ENCODE measurements around the gene RASD1. TPM values are rescaled to one million over a fixed set of nuclear protein-coding genes. Genes with fewer than 3 reads are reported as not detected.

RASD1 gene, protein sequence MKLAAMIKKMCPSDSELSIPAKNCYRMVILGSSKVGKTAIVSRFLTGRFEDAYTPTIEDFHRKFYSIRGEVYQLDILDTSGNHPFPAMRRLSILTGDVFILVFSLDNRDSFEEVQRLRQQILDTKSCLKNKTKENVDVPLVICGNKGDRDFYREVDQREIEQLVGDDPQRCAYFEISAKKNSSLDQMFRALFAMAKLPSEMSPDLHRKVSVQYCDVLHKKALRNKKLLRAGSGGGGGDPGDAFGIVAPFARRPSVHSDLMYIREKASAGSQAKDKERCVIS
- total RNA-seq: 9.2 TPM

DNA sequence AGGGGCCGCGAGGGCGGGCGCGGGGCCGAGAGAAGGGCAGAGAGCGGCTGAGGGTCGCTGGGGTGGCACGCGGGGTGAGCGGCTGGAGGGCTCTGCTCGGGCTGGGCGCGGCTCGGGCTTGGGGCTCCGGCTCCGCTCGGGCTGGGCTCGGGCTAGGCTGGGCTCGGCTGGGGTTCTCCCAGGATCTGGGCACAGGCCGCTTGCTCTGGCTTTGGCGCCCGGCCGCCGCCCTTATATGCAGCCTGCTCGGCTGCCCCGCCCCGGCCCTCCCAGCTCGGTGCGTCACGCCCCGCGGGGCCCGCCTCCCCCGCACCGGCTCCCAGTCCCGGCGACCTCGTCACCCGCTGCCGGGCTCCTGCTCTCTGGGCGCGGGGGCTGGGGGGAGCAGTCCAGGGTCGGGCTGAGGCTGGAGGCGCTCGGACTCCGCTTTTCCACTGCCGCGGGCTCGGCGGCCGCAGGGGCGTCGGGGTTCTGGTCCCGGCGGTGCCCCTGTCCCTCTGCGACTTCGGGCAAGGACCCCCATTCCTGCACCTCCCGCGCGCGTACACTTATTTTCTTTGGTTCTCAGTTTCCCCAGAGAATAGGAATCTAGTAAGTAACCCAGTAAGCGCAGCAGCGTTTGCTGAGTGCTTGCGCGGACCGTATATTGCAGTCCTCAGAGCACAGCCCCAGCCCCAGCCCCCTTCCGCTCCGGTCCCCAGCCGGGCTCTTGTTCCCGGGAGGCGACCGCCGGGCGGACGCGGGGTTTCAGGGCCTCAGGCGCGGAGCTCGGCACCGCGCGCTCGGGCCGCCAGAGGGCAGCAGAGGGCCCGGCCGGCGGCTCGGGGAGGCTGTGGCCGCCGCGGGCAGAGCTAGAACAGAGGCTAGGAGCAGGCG, at the start of gene RASD1:
Gene RASD1, minus strand, starts transcription at position 207 of the 876 bp plus-strand sequence. CDS start 214 bp downstream, outside the sequence.
- peak; percentile 85 for DNase-seq

DNA sequence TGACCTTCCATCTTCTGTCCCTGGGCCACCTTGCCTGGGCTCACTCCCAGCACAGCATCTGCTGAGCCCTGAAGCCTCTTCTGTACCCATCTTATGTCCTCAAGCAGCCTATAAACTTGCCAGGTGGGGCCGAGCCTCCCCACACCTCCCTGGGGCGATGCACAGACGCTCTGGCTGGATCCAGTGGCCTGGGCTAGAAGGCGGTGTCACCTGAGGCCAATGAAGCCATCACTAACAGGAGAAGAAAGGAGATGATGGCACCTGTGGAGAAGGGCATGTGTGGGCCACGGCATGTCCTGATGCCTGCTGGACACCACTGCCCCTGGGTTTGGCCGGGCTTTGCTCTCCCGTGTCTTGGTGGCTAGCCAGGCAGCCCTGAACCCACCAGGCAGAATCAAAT, 49.8 kb upstream of the RASD1 start:
- no peak for DNase-seq

DNA sequence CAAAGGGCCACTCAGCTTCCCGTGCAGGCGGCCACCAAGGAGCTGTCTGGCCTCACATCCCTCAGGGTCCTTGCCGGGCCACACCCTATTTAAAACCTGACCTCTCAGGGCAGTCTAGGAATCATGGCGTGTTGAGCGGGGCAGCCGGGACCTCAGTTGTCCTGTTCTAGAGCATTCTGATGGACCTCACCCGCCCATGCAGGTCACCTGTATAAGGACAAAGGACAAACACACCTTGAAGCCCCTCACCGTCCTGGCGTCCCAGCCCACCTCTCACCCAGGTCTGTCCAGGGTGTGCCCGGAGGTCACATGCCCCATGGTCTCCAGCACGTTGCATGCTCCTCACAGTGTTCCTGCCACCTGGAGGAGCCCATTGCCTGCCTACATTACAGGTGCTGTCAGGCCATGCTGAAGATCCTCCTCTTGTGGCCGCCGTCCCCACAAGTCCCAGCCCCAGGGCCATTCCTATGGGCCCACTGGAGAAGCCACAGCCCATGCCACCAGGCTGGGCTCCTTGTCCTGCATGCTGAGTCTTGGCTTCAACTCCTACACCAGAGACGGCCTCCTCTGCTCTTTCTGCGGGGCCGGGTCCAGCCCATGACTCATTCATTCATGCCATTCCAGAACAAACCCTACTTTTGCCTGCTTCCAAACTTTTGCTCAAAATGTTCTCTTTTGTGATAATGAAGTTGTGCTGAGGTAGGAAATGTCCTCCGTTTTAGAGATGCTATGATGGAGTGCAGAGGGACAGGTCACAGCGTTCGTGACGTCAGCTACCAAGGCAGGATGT, 49.0 kb upstream of the RASD1 start:
- peak; percentile 48 for DNase-seq

DNA sequence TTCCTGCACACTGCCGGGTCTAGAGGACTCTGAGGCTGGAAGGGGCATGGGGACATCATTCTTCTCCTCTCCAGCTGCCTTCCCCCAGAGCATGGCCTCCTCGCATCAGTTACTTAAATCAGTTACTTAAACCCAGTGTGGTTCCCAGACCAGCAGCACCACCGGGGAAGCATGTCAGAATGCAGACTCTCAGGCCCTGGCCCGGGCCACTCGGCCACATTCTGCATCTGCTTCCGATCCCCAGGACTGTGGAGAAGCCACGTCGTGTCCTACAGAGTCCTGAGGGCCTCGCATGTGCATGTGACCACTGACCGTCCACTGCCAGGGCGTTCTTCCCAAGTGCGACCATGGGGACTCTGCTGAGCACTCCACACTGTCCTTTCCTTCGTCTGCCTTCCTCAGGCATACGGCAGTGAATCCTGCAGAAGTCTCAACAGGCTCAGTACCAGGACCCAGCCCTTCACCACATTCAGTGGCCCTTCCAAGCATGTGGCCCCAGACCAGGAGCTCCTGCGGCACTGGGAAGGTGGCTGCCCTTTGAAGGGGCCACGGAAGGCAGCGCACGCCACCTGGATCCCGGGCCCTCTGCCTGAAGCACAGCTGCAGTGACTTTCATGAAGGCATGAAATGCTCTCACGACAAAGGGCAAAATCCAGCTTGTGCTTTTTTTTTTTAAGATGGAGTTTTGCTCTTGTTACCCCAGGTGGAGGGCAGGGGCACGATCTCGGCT, 46.9 kb upstream of the RASD1 start:
- no peak for DNase-seq

DNA sequence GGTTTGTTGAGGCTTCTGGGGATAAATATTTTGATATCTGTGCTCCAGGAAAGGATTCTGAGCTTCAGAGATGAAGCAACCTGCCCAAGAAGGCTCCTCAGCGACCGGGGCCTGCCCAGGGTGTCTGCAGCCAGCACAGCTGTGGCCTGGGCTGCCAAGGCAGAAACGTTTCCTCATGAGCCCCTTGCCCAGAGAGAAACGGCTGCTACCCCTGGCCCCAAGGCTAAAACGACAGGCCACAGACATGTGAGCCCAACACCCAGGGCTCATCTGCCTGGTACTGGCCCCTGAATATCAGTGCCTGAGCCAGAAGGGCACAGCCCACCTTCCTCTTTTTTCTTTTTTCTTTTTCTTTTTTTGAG, 45.4 kb upstream of the RASD1 start:
- no peak for DNase-seq

DNA sequence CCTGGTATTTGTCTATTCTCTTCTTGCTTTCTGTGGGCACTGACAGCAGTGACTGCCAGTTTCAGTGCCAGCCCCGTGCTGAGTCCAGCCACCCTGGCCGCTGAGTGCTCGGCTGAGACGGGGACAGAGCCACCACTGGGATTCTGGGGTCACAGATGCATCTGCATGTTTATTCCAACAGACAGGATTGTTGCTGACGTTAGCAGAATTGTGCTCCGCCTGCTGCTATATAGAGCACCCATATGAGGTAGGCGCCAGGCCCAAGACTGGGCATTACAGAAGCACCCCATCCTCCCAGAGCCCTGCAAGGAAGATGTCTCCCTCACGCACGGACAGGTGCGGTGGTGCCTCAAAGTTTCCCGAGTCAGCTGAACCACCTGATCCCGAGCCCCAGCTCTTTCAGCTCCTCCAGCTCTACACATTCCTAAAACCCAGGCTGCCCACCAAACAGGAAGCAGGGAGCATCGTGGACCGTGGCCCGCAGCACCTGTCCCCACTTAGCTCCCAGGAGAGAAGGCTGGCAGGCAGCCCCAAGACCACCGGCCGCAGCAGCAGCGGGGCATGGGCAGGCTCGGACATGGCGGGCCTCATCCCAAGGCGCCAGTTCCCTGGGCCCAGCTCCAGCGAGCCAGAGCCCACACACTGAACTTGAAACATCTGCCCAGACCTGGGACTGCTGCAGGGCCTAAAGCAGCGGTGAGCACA, 44.9 kb upstream of the RASD1 start:
- no peak for DNase-seq

DNA sequence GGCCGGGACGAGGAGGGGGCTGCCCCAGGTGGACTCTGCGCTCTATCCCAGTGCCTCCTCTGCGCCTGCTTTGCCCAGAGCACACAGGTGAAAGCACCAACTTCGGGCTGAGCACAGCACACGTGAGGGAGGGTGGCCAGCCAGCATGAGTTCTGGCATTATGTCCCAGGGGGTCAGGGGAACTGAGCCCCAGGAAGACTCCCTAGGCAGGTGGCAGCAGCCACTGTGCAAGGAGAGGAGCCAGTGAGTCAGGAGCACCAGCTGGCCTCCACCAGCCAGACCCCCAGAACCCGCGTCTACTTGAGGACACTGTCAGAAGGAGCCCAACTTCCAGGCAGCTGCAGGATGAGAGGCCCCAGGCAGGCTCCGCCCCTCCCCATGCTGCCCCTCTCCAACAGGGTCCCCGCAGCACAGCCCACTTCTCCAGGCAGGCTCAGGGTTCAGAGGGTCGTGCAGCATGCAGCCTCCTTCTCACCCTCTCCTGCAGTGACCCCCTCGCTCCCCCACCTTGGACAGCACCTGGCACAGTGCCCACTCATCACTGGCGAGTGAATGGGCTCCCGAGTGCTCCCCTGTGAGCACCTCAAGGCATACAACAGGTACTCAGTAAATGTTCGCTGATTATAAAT, 44.2 kb upstream of the RASD1 start:
- no peak for DNase-seq

DNA sequence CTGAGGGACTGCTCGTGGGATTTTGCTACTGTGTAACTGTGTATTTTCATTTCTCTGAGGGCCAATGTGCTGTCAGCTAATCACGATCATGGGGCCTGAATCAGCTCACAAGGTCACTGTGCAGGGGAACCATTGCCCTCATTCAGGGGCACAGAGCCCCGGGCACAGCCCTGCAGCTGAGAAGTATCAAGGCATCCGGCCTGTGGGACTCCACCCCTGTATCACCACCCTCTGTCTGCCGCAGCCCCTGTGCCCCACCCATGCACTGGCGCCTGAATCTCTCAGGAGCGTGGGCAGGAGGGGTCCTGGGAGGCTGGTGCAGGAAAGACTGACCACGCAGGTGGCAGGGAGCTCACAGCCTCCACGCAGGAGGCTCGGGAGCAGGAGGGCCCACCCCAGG, 43.4 kb upstream of the RASD1 start:
- no peak for DNase-seq

DNA sequence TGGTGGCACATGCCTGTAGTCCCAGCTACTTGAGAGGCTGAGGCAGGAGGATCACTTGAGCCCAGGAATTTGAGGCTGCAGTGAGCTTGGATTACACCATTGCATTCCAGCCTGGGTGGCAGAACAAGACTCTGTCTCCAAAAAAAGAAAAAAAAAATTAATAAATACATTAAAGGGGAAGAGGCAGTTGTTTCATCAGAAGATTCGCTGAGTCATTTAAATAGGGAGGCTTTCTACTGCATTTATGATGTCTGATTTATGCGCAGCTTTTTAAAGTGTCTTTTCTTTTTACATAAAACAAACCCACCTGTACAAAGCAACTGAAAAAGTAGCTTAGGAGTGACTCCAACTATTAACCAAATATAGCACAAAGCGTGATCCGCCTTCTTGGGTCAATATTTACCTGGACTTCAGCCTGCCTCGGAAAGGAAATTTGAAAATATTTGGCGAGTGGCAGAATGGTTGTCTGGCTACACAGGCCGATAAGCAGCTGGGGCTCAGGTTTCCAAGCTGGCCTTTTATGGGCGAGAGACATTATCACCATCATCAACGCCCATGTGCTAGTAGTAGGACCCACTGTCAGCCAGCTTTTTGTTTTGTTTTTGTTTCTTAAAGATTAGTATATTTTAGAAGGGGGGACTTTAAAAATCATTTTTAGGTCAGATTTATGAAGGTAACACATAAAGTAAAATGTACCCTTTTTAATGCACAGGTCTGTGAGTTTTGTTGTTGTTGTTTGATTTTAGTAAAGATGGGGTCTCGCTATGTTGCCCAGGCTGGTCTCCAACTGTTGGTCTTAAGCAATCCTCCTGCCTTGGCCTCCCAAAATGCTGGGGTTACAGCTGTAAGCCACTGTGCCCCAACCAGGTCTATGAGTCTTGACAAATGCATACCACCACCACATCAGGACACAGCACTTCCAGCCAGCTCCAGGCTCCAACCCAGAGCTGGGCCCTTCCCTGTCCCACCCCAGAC, 42.5 kb upstream of the RASD1 start:
- DNase-seq: no peak

DNA sequence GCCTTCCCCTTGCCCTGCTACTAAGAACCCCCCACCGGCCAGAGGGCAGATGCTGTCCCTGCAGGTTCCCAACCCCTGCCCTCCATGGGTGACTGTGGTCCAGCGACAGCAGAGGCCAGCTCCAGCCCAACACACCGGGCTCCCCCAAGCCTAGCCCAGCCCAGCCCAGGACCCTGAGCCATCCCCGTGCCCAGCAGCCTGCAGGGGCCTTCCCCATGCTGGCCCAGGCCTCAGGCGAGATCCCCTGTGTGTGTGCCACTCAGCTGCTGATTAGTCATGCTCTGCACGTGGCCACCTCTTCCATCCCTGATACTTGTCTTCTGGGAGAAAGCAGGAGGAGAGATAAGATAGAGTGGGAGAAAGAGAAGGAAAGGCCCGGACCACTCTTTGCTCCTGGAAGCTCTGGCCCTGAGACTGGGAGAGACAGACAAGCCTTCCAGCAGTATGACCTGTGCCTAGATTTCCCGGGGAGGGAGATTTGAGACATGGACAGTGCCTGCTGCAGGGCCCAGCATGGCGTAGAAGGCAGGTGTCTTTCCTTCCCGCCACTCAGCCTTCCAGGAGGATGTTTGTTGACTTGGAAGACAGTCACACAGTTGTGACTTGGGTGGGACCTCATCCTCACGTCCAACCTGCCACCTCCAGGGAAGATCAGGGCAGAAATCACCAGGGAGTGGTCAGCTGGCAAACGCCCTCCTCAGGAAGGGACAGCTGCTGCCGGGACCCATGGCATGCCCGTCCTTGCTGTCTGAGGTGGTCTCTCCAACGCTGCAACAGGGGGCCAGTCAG, 41.3 kb upstream of the RASD1 start:
- DNase-seq: no peak

DNA sequence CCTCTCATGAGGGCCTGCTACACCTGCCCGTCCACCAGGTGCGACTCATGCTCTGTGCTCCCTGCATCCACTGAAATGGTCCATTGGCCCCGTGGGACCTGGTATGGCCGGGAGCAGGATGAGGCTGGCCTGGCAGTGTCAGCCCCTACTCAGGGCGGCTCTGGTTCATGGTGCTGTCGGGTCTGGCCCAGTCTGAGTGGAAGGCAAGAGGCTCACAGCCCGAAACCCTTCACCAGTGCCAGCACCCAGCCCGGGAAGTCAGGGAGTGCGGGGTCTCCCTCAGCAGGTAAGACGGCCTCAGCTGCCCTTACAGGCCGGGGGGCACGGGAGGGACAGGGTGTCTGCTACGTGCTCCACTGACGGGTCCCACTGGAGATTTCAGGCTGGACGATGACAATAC, 40.5 kb upstream of the RASD1 start:
- DNase-seq: no peak

DNA sequence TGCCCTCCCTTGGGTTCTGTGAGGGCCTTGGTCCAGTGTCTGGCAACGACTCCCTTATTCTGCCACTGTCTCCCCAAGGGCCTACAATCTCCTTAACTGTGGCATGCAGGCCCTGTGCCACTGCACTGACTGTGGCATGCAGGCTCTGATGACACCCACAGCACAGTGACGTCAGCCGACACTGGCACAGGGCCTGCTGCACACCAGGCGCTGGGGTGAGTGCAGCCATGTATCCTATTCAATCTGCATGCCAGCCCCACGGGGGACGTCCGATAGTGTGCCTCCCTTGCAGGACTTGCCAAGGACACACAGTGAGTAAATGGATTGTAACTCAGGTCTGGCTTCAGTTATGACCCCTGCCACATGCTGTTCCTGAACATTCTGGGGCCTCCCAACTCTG, 39.8 kb upstream of the RASD1 start:
- peak; percentile 44 for DNase-seq

DNA sequence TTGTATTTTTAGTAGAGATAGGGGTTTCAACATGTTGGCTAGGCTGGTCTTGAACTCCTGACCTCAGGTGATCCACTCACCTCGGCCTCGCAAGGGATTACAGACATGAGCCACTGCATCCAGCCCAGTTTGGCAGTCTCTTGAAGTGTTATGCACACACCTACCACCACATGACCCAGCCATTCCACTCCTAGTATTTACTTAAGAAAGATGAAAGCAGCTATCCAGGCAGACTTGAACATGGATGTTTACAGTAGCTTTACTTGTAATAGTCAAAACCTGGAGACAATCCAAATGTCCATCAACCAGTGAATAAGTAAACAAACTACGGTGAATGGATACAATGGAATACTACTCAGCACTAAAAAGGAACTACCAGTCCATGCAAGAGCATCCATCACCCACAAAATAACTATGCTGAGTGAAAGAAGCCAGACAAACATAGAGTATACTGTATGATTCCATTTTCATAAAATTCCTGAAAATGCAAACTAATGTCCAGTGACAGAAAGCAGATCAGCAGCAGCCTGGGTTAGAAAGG, 37.8 kb upstream of the RASD1 start:
- no peak for DNase-seq

DNA sequence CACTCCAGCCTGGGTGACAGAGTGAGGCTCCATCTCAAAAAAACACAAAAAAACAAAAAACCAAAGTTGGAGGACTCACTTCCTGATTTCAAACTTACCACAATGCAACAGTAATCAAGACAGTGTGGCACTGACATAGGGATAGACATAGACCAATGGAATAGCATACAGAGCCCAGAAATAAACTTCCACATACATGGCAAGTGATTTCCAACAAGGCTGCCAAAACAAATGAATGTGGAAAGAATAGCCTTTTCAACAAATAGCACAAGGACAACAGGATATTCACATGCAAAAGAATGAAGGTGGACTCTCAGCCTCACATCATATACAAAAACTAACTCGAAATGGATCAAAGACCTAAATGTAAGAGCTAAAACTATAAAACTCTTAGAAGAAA, 36.8 kb upstream of the RASD1 start:
- no peak for DNase-seq

DNA sequence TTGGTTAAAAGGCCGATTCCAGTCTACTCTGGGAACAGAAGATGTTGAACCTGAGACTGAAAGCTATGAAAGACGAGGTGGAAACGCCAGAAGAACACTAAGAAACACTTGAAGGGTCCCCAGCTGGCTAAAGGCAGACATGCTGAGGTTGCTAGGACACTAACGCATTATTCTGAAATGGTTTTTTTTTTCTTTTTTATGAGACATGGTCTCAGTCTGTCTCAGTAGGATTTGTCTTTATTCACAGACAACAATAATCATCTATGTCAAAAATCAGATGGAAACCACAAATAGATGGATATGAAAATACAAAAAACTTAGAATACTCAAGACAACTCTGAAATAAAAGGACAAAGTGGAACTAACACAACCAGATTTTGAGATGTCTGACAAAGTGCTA, 35.0 kb upstream of the RASD1 start:
- no peak for DNase-seq

DNA sequence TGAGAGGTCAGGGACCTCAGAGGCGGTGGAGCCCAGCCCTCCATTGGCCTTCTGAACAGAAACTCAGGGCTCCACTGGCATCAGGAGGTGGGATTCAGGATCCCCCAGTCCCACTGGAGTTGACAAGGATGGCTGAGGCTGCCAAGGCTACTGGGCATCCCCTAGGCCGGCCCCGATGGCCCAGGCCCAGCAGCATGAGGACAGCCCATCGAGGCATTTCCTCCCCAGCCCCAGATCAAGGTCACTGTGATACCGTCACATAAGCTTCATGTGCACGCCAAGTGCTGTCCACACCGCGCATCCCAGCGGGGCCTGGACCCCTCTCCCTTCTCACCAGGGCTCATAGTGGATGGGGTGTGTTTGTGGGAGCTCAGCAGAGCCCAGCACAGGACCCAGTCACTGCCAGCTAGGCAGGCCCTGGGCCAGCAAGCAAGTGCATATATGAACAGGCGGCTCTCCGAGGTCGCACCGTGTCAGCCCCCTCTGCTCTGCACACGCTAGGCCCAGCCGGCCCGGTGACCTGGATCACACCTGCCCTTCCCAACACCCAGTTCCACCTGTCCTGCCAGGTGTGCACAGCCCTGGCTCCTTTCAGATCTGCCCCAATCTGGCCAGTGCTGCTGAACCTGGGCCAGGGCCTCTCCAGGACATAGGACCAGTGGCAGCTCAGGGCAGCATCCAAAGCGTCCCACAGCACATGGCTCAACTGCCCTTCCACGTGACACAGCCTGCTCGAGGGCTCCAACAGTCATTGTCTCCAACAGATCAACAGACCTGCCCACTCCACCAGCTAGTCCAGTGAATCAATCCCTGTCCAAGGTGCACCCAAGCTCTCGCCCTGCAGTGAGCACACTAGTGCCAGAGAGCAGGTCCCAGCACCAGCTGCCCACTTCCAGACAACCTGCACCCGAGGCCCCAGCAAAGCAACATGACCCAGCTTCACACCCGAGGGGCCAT, 32.8 kb upstream of the RASD1 start:
- DNase-seq: no peak

DNA sequence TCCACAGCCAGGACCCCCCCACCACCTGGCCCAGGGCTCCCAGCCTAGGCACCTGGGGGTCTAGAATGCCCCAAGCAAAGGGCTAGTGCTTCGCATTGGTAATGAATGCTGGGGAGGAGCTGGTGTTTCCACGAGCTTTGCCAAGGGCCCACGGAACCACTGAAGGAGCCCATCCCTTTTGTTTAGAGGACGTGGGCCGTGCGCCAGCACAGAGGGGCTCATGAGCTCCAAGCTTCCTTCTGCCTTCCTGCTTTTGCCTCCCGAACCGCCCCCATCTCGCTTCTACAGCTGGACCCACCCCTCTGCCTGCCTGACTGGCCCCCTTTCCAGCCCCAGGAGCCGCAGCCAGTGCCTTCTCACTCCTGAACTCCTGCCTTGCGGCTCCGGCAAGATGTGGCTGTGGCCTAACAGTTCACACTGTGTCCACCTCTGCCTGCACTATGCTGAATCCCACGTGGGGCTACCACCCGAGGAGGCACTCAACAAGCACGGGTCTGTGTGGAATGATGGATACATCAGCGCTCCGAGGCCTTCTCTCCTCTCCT, 31.8 kb upstream of the RASD1 start:
- DNase-seq: no peak
